Limb (tissue), 2 donors: ENCODE results near the gene UNC5A.

Source experiments
- DNase-seq, 2 donors: peaks; one replicate each; pipeline ENCODE4 v3.0.0-alpha.2; 2016; ENCODE audit errors: extremely low spot score in 2 of 2

The UNC5A gene

DNA sequence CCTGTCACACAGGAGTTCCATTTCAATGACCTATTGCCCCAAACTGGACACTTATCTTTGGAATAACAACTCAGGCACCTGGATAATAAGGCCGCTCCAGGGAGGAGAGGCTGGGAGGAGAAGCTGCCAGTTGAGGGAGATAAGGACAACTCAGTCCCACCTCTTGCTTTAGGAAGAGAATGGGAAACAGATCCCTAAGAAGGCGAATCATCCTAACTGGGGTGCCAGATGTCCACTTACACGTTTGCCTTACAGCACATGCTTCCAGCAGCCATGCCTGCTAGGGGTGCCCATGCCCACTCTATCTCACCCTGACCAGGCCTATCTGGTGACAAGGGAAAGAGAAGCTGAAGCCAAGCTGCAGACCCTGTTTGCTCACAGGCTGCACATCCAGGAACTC lies 82.3 kb downstream of the UNC5A start:
- DNase-seq: no peak

GRCh38 chr5:176894298-176894697 lies 83.9 kb downstream of the UNC5A start:
- no peak for DNase-seq

DNA sequence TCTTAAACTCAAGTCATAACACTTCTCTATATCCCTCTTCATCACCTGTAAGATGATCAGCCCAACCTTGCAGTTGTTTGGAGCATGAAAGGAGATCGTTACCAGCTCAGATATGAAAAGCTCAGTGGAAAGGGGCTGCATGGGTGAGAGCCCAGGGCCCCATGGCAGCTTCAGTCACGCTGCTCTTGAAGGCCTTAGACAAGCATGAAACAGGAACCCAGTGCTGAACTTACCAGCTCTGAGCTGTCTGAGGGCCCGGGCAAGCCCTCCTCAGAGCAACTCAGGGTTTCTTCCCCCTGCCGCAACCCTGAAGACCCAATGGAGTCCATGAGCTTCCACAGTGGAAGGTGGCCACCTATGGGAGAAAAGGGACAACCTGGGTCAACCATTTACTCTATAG lies 85.5 kb downstream of the UNC5A start:
- no peak for DNase-seq

- no peak for DNase-seq
Observed at GRCh38 chr5:176897263-176897662, 86.9 kb downstream of the UNC5A start.

- no peak for DNase-seq
Observed at GRCh38 chr5:176899296-176899891, 89.0 kb downstream of the UNC5A start, which contains the start of gene HK3. Gene HK3 (minus strand): TSS chr5:176899346. CDS start chr5:176896159, 3,187 bp downstream.

DNA sequence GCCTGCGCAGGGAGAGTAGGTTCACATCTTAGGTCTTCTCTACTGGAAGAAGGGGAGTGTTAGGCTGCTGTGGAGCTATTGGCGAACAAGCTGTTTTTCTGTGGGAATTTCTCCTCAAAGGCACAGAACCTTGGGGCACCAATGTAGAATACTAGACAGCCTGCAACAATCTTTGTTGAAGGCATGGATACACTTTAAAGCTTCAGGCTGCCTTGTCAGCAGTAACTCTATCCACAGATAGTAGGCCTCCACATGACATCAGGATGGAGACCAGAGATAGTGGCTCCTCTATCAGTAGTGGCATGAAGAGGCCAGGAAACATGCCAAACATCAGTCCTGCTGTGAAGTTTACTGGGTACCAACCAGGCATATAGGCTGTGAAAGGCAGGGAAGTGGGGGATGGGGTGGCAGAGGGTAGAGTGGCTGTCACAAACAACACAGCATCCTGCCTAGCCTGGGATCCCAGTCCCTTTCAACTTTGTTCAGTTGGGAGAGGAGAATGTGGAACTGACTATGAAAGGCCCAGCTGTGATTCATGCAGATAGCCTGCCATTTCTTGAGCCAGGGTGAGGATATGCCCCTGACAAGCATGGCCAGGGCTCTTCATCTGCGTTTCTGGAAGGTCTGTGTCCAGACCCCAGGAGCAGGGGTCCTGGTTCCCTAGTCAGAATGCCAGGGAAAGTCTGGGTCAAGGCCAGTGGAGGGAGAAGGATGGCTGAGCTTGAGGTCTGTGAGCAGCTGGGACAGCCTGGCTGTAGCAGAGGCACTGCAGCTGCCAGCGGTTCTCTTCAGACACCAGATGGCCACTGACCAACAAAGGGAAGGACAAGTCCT lies 89.8 kb downstream of the UNC5A start:
- no peak for DNase-seq

DNA sequence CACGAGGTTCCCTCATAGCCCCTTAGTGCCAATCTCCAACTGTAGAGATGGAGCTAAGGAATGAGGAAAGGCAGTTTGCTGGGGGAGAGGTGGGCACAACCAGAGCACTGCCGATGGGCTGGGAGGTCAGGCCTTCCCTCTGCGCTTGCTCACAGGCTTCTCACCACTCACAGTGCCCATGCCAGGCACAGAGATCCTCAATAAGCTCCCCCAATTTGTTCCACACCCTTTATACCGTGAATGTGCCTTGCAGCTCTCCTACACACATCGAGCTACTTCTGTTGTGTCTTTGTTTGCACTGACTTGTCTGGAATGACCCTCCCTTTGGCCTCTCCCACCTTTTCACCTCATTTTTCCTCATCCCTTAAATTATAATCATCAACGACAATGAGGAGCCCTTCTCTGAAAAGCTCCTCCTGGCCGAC lies 90.4 kb downstream of the UNC5A start:
- no peak for DNase-seq

- no peak for DNase-seq
Observed at GRCh38 chr5:176901260-176902101, 91.1 kb downstream of the UNC5A start.

GRCh38 chr5:176902102-176902814 lies 91.9 kb downstream of the UNC5A start:
- no peak for DNase-seq

DNA sequence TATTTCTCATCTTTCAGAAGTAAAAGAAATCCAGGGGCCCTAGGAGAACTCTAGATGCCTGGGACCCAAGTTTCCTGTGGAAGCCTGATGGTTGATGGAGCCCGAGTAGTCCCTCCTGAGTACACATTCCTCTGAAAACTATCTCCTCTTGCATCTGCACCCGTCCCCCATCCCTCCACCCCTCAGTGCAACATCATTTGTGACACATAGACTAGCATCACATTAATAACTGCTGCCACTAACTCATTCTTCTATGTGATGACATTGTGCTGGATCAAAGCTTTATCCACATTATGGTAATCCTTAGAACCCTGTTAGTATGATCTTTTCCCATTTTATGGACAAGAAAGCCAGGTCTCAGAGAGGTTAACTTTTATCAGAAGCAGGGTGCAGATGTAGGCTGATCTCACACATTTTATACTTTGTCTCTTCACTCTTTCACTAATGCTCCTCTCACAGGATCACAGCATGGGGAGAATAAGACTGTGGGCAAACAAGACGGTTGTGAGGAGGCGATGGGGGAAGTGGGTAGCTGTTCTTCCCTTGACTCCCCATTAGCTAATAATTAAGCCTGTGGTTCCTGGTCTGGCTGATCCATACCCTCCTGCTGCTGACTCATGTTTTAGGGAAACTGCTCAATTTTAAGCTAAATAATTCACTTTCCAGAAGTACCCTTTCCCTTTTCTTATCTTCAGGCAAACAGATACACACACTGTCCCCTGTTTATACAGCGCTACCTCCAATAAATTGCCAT lies 92.7 kb downstream of the UNC5A start:
- no peak for DNase-seq

GRCh38 chr5:176904276-176904675 lies 93.9 kb downstream of the UNC5A start:
- no peak for DNase-seq

DNA sequence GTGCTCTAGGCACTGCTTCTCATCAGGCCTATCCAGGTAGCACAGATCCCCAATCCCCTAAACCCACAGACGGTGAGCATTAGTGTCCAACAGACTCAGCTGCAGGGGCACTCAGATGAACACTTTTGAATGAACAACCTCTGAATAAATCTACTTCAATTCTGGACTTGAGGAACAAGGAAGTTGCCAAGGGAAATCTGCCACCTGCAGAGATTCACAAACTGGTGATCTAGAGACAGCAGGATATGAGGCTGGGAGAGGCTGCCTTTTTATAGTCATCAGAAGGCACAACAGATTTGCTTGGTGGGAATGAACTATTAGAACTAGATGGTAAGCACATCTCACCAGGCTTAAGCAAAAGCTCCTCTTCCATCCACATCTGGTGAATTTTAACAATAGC lies 95.8 kb downstream of the UNC5A start:
- no peak for DNase-seq

DNA sequence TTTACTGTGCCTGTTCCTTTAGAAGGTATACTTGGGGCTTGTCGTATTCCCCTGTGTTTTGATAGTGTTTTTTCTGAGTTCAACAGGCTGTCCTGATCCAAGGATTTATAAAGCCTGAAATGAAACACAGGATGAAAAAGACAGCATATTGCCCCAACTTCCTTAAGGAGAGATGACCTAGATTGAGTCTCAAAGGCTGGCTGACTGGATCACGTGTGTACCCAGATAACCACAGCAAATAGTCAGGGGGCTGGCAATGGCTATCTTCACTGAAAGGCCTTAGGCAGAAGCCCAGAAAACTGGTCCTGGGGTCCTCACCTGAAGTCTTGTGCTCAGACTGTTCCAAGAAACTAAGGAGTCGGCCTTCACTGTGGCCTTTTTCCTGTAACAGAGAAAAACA lies 96.4 kb downstream of the UNC5A start:
- DNase-seq: no peak

DNA sequence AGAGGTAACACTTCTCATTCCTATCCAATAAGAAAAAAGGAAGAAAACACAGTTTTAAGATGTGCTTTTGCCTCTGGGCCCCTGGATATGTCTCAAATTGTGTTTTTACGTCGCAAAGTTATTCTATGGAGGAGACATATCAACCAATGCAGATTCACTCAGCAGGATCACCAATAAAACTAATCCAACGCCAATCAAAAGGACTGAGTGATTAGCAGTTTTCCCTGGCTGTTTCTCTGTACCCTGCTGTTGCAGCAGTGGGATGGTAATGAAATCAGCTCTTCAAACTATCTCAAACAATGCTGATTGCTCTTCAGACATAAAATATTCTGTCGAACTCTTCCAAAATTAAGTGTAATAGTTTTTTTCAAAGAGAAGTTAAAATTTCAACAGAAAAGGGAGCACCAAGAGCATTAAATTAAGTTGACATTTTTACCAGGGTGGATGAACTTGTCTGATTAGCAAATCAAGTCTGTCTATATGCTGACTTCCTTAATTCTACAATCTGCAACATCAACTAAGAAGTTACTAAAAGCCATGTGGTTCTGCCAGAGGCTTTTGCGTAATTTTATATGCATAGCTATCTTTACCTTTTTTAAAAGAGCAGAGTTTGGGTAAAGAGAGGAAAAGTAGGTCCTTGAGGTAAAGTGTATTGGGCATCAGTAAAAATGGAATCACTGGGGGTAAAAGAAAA lies 98.5 kb downstream of the UNC5A start:
- DNase-seq: no peak

- no peak for DNase-seq
Observed at GRCh38 chr5:176912115-176912514, 101.8 kb downstream of the UNC5A start.

DNA sequence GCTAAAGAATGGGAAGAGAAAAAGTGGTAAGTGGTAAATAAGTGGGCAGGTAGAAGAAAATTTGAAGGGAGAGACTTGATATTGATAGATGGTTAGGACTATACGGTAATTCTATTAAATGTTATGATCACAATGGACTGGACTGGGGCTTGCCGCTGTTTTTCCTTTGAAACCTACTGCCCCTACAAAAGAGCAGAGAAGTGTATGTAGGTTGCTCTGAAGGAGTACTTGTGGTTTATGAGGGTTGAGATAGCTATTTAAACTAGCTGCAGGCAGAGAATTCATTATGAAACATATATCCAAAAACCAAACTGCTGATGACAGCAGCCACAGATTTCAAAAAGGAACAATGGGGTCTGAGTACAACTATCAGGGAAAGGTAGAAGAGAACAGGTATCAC lies 105.5 kb downstream of the UNC5A start:
- no peak for DNase-seq

- no peak for DNase-seq
Observed at GRCh38 chr5:176916337-176916736, 106.0 kb downstream of the UNC5A start.

DNA sequence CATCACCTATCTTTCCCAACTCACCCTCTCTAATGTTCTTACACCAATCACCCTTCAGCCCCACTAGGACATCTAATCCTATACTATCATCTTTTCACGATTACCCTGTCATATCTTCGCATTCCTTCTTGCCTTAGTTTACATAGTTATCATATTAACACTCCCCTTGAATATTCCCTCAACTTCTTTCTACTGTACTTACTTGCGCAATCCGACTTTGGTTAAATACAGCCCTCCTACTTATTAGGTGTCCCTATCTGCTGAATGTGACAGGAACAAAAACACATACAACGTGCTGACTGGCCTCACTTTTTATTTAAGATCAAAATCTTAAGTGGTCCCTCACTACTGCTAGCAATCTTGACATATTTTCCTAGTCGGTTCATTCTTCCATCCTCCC lies 108.3 kb downstream of the UNC5A start:
- DNase-seq: no peak

DNA sequence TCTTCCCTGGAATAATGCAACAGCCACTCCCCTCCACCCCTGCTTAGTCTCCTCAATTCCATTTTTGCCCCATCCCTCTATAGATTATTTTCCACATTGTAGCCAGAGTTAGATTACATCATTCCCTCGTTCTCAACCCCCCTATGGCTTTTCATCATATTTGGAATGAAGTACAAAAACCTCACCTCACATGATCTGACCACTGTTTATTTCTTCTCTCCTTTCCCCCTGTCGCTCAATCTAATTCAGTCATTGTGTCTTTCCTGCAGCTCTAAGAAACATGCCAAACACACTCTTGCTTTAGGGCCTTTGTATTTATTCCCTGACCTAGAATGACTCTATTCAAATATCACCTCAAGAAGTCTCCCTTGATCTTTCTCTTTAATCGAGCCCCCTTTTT lies 111.4 kb downstream of the UNC5A start:
- no peak for DNase-seq

DNA sequence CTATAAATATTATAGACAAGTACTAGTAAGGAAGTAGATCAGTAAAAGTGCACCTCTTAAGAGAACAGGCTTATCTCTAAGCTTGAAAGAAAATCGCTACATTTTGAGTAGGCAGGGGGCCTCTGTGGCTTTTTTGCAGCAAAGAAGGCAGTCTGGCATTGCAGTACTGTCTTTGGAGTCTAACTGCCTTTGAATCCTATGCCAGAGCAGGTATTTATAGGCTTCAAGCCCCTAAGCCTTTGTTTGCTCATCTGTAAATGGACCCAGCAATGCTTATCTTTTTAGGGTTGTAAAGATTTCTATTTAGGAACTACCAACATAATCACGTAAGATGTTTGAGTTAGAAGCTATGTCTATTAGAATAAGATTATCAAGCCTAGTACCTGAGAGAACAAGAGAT lies 112.5 kb downstream of the UNC5A start:
- DNase-seq: no peak
